RWPE2 (cell line): Measurements from ENCODE around the gene ST8SIA4.
A peak's percentile ranks its signal among the peaks of the same experiment; 100 is the strongest.

Experiments used
- ATAC-seq: fragments of 200-7000 bp; cut with Tn5 transposase; 3 replicates; pipeline ENCODE4 v1.9.1; 2021; ENCODE audit warnings: low read depth
- DNase-seq: peaks from one replicate; pipeline ENCODE4 v3.0.0-alpha.2; 2020; ENCODE audit warnings: low spot score
- H3K27ac ChIP-seq: fragments of 450-650 bp; 2 replicates; pipeline ENCODE4 v1.5.1; 2017; ENCODE audit warnings: mild to moderate bottlenecking; ENCODE audit not compliant: poor library complexity, severe bottlenecking
- H3K27me3 ChIP-seq: fragments of 250-450 bp; sonication (Bioruptor Pico); 2 replicates; pipeline ENCODE4 v1.5.1; 2021; ENCODE audit warnings: mild to moderate bottlenecking, moderate library complexity; ENCODE audit not compliant: insufficient read depth, poor library complexity, severe bottlenecking
- H3K36me3 ChIP-seq: fragments of 250-450 bp; sonication (Bioruptor Pico); 2 replicates; pipeline ENCODE4 v1.5.1; 2020; ENCODE audit warnings: low read depth, mild to moderate bottlenecking, moderate library complexity
- H3K4me1 ChIP-seq: fragments of 250-450 bp; sonication (Bioruptor Pico); 2 replicates; pipeline ENCODE4 v1.5.1; 2021; ENCODE audit warnings: mild to moderate bottlenecking, moderate library complexity; ENCODE audit not compliant: insufficient read depth, poor library complexity, severe bottlenecking
- H3K4me3 ChIP-seq: fragments of 250-450 bp; sonication (Bioruptor Pico); 2 replicates; pipeline ENCODE4 v1.5.1; 2021; ENCODE audit warnings: mild to moderate bottlenecking, moderate library complexity; ENCODE audit not compliant: severe bottlenecking
- H3K9me3 ChIP-seq: fragments of 250-450 bp; sonication (Bioruptor Pico); 2 replicates; pipeline ENCODE4 v1.5.1; 2021; ENCODE audit warnings: mild to moderate bottlenecking, moderate library complexity; ENCODE audit not compliant: severe bottlenecking
- TF ChIP-seq, protein P1 (sequence below): fragments of 450-650 bp; IDR thresholded peaks from one replicate; pipeline ENCODE4 v1.5.1; 2017; ENCODE audit warnings: mild to moderate bottlenecking, moderate library complexity; ENCODE audit not compliant: poor library complexity, severe bottlenecking

The ST8SIA4 gene

GRCh38 chr5:100896054-100896453 is 7.0 kb downstream of the ST8SIA4 start:
- TF ChIP-seq, protein P1, sequence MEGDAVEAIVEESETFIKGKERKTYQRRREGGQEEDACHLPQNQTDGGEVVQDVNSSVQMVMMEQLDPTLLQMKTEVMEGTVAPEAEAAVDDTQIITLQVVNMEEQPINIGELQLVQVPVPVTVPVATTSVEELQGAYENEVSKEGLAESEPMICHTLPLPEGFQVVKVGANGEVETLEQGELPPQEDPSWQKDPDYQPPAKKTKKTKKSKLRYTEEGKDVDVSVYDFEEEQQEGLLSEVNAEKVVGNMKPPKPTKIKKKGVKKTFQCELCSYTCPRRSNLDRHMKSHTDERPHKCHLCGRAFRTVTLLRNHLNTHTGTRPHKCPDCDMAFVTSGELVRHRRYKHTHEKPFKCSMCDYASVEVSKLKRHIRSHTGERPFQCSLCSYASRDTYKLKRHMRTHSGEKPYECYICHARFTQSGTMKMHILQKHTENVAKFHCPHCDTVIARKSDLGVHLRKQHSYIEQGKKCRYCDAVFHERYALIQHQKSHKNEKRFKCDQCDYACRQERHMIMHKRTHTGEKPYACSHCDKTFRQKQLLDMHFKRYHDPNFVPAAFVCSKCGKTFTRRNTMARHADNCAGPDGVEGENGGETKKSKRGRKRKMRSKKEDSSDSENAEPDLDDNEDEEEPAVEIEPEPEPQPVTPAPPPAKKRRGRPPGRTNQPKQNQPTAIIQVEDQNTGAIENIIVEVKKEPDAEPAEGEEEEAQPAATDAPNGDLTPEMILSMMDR = no peak
- DNase-seq = no peak
- H3K4me3 ChIP-seq = no peak overlapping the region
- no peak overlapping the region for H3K27ac ChIP-seq
- no peaks in the 10 kb centered on the region for H3K4me1 ChIP-seq
- H3K9me3 ChIP-seq = no peaks in the 10 kb centered on the region
- H3K27me3 ChIP-seq = peaks cover 31% of the 10 kb centered on the region
- no peak for ATAC-seq
- no peaks in the 10 kb centered on the region for H3K36me3 ChIP-seq

DNA sequence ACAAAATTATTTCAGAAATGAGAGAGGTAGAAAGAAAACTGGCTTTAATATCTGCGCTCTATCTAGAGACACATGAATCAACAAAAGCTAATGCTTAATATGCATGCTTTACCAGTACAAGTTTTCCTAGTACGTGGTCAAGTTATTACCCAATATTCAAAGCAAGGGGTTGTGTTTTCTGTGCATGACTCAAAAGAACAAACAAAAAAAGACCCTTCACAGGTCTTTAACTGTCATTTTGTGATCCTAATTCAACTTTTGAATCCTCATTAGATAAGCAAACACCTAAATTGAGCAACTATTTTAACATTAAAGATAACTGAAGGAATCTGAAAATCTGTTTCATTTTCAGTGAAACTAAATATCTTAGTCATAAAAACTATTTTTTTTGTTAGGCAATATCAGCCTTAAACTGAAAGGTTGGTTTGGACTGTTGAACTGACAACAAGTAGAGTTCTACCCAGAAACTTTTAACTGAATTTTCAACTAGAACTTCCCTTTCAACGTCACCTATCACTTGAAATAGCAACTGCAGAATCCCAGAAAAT is 12.5 kb downstream of the ST8SIA4 start:
- Histone ChIP-seq H3K36me3 (no peaks in the 10 kb centered on the region), H3K27ac (no peak overlapping the region), H3K4me3 (no peak overlapping the region), H3K4me1 (no peaks in the 10 kb centered on the region), H3K9me3 (no peaks in the 10 kb centered on the region), H3K27me3 (no peaks in the 10 kb centered on the region)
- TF ChIP-seq, protein P1 = no peak
- ATAC-seq (peak; percentile 44; the same call in 1 of the 3 replicates), DNase-seq (no peak)

DNA sequence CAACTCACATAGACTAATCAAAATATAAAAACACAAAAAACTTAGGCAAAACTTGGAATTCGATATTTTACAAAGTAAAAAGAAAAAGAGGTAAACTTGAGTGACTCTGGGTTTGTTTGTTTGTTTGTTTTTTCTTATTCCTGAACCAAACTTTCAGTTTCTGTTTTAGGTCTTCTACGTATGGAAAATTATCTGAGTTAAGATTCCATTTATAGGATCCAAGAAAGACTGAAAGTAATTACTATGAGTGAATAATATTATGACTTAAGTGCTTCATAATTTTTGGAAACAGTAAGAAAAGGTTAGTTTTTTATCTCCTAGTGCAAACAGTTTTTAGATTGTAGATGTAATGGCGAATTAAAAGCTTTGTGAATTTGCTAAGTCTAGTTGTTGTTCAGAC is 13.2 kb downstream of the ST8SIA4 start:
- Histone ChIP-seq H3K4me1 (no peaks in the 10 kb centered on the region), H3K9me3 (no peaks in the 10 kb centered on the region), H3K27ac (no peak overlapping the region), H3K27me3 (no peaks in the 10 kb centered on the region), H3K36me3 (no peaks in the 10 kb centered on the region), H3K4me3 (no peak overlapping the region)
- ATAC-seq = no peak
- DNase-seq = no peak
- TF ChIP-seq, protein P1 = no peak

- TF ChIP-seq, protein P1 = no peak
- ATAC-seq (no peak), DNase-seq (no peak)
- no peaks in the 10 kb centered on the region for H3K9me3 ChIP-seq
- no peaks in the 10 kb centered on the region for H3K4me1 ChIP-seq
- no peak overlapping the region for H3K4me3 ChIP-seq
- H3K27ac ChIP-seq = no peak overlapping the region
- no peaks in the 10 kb centered on the region for H3K27me3 ChIP-seq
- no peaks in the 10 kb centered on the region for H3K36me3 ChIP-seq
Observed at GRCh38 chr5:100889165-100889743, 13.8 kb downstream of the ST8SIA4 start.

DNA sequence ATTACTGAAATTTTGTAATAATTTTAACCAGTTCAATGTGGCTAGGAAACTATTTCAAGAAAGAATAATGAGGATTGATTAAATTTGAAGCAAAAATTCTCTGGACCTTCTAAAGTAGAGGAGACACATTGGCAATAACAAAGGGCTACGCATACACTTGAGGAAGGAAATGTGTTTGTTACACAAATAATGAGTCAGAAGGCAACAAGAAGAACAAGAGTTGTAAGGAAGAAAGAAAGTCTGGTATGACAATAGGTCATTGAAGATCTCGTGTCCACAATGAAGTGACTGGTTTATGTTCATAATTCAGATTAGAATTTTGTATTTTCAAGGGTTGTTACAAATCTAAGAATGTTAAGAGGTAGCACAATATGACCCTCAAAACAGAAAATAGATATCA is 25.8 kb downstream of the ST8SIA4 start:
- TF ChIP-seq, protein P1 = no peak
- no peak for ATAC-seq
- no peaks in the 10 kb centered on the region for H3K36me3 ChIP-seq

More for the DNA sequence above, 25.8 kb downstream of the ST8SIA4 start:
- Histone ChIP-seq H3K27ac (no peak overlapping the region), H3K4me3 (no peak overlapping the region), H3K27me3 (no peaks in the 10 kb centered on the region), H3K4me1 (no peaks in the 10 kb centered on the region), H3K9me3 (no peaks in the 10 kb centered on the region)
- no peak for DNase-seq
